ENCODE measurements around the gene EIF3I. TPM values are rescaled to one million over a fixed set of nuclear protein-coding genes. Genes with fewer than 3 reads are reported as not detected.

Gene EIF3I
- total and polyA plus RNA-seq, 3 donors from 2014 or later = 97.7 to 140 (median 140) TPM

DNA sequence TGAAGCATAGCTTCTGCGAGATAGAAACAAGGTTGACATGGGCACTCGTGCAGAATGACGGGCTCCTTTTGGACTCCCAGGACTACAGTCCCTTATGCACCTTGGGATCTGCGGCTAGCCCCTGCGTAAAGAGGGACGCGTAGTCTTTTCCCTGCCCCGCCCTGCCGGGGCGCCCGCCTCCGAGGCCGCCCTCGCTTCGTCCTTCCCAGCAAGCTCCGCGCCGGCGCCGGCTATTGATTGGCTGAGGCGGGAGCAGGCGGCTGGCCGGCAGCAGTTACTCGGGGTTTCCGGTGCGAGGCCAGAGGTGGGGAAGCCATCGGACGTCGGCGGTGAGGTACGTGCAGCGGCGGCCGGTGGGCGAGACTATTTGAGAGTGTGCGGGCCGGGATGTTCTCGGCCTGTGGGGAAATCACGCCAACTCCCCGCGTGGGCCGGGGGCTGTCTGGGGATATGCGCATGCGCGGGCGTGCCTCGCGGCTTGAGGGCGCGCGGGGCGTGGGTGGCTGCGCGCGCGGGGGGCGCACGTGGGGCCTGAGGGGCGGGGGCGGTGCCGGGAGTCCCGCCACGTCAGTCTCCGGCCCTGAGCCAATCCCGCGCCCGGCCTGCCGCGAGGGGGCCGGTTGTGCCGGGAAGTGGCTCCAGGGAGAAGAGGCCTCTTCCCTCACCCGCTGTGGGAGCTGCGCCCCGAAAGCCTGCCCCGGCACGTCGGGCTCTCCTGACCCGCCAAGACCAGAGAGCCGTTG lies 42.6 kb upstream of the EIF3I start, which contains the start of gene TXLNA:
Gene TXLNA, plus strand, starts transcription at position 233 of the 743 bp plus-strand sequence. CDS start 671 bp downstream, outside the sequence.
- no peaks in the 10 kb centered on the region for H3K27me3 ChIP-seq
- peak; percentile 94 for DNase-seq
- peak; percentile 12 for TF ChIP-seq POLR2A (IDR thresholded peaks at IDR 0.05)
- TF ChIP-seq, protein P1, sequence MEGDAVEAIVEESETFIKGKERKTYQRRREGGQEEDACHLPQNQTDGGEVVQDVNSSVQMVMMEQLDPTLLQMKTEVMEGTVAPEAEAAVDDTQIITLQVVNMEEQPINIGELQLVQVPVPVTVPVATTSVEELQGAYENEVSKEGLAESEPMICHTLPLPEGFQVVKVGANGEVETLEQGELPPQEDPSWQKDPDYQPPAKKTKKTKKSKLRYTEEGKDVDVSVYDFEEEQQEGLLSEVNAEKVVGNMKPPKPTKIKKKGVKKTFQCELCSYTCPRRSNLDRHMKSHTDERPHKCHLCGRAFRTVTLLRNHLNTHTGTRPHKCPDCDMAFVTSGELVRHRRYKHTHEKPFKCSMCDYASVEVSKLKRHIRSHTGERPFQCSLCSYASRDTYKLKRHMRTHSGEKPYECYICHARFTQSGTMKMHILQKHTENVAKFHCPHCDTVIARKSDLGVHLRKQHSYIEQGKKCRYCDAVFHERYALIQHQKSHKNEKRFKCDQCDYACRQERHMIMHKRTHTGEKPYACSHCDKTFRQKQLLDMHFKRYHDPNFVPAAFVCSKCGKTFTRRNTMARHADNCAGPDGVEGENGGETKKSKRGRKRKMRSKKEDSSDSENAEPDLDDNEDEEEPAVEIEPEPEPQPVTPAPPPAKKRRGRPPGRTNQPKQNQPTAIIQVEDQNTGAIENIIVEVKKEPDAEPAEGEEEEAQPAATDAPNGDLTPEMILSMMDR (IDR thresholded peaks at IDR 0.05) = peak in 1 of 3 experiments; percentile 18
- H3K4me1 ChIP-seq = peaks cover 26% of the 10 kb centered on the region
- no peaks in the 10 kb centered on the region for H3K36me3 ChIP-seq (ENCODE audit: low read depth, missing control alignments)
- peak within 1 kb of the TSS; percentile 92 to 96 for H3K27ac ChIP-seq
- 0 to 1% methylated on average over 8 to 42 of the region's 79 CpGs for WGBS, 2 donors
- intact Hi-C loops (cut with DNase I; ENCODE audit: low total_unique reads) = no loop called here
- no peaks in the 10 kb centered on the region for H3K9me3 ChIP-seq
- H3K4me3 ChIP-seq = peak within 1 kb of the TSS; percentile 65 to 66

DNA sequence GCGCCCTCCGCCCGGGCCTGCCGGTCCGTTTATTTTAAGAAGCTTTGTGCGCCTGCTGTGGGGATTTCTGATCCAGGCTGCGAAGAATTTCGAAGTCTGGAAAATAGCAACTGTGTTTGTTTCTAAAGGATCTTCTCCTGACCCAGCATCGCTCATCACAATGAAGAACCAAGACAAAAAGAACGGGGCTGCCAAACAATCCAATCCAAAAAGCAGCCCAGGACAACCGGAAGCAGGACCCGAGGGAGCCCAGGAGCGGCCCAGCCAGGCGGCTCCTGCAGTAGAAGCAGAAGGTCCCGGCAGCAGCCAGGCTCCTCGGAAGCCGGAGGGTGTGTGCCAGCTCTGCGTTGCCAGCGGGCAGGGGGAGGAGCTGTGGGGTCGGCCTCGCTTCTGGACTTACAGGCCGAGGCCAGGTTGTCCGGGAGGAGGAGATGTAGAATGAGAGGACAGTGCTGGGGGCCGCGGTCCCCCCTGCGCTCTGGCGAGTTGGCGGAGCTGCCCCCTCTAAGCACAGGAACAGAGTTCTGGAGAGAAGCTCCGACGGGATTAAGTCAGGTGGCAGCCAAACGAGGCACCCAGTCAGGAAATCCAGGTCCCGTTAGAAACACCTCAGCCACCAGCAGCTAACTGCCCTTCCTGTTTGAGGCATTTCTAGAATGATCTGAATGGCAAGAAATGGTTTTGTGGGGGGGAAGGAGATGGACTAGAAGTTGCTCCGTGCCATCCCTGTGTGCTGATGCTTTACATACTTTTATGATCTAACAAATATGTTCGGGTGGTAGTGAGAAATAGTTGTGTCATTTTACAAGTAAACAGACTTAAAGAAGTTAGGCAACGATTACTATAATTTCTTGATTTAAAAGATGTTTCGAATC lies 41.8 kb upstream of the EIF3I start:
- intact Hi-C loops (cut with DNase I; ENCODE audit: low total_unique reads) = no loop called here
- Histone ChIP-seq H3K27ac (peak overlapping the region; percentile 92 to 96), H3K4me3 (peak overlapping the region; percentile 65 to 66), H3K9me3 (no peaks in the 10 kb centered on the region), H3K27me3 (no peaks in the 10 kb centered on the region), H3K36me3 (ENCODE audit: low read depth, missing control alignments) (no peaks in the 10 kb centered on the region), H3K4me1 (peaks cover 30% of the 10 kb centered on the region)
- 4 to 11% methylated on average over 10 to 36 of the region's 36 CpGs for WGBS, 2 donors
- TF ChIP-seq, protein P1 (IDR thresholded peaks at IDR 0.05) = no peak
- no peak for TF ChIP-seq POLR2A (IDR thresholded peaks at IDR 0.05)
- peak; percentile 67 for DNase-seq

DNA sequence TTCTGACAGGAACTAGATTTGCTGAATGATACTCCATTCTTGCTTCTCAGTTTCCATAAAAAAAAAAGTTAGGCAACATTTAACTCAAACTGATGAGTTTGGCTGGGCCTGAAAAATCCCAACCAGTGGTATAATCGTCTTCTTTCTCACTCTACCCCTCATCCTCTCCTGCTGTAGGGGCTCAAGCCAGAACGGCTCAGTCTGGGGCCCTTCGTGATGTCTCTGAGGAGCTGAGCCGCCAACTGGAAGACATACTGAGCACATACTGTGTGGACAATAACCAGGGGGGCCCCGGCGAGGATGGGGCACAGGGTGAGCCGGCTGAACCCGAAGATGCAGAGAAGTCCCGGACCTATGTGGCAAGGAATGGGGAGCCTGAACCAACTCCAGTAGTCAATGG lies 41.1 kb upstream of the EIF3I start:
- no peak for DNase-seq
- H3K27ac ChIP-seq = peak overlapping the region; percentile 92 to 96
- 37 to 41% methylated on average over 9 of the region's 9 CpGs for WGBS, 2 donors
- no peaks in the 10 kb centered on the region for H3K9me3 ChIP-seq
- TF ChIP-seq POLR2A (IDR thresholded peaks at IDR 0.05) = no peak
- TF ChIP-seq, protein P1 (IDR thresholded peaks at IDR 0.05) = no peak
- H3K4me1 ChIP-seq = peaks cover 30% of the 10 kb centered on the region
- no peaks in the 10 kb centered on the region for H3K36me3 ChIP-seq (ENCODE audit: low read depth, missing control alignments)
- peak overlapping the region; percentile 65 to 66 for H3K4me3 ChIP-seq
- intact Hi-C loops (cut with DNase I; ENCODE audit: low total_unique reads) = no loop called here
- no peaks in the 10 kb centered on the region for H3K27me3 ChIP-seq

DNA sequence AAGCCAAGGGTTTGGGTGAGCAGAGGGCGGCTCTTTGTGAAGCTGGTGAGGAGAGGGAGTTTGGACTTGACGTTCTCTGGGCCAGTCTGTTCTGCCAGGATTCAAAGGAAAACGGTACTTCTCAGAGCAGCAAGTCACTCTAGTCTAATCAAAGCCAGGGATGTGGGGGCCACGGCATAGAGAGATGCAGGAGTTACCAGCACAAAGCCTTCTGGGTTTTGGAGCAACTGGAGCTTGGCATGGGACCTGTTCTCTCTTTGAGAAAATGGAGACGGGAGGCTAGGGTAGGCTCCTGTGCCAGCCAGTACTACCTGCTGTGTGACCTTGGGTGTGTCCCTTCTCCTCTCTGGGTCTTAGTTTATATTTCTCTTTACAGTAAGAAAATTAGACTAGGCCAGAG lies 40.6 kb upstream of the EIF3I start:
- WGBS, 2 donors = 13 to 33% methylated on average over 5 of the region's 5 CpGs
- Histone ChIP-seq H3K36me3 (ENCODE audit: low read depth, missing control alignments) (no peaks in the 10 kb centered on the region), H3K4me3 (no peak overlapping the region), H3K27me3 (no peaks in the 10 kb centered on the region), H3K27ac (peak overlapping the region in 1 of 2 donors; percentile 96), H3K4me1 (peaks cover 30% of the 10 kb centered on the region), H3K9me3 (no peaks in the 10 kb centered on the region)
- DNase-seq = no peak
- intact Hi-C loops (cut with DNase I; ENCODE audit: low total_unique reads) = no loop called here
- no peak for TF ChIP-seq POLR2A (IDR thresholded peaks at IDR 0.05)
- TF ChIP-seq, protein P1 (IDR thresholded peaks at IDR 0.05) = no peak
